Superior temporal gyrus (tissue), 1 donor: ENCODE data around the gene TAF8.

Experiments used
- DNase-seq: peaks from one replicate; pipeline ENCODE4 v3.0.0-alpha.2; 2016; ENCODE audit errors: extremely low spot score

The TAF8 gene

GRCh38 chr6:42123379-42124103 is 73.2 kb downstream of the TAF8 start:
- DNase-seq, result no peak

GRCh38 chr6:42124223-42124836 is 74.0 kb downstream of the TAF8 start:
- no peak for DNase-seq

- no peak for DNase-seq
Observed at GRCh38 chr6:42125231-42125630, 74.9 kb downstream of the TAF8 start.

GRCh38 chr6:42125663-42126062 is 75.3 kb downstream of the TAF8 start:
- no peak for DNase-seq

- no peak for DNase-seq
Observed at GRCh38 chr6:42128460-42129359, 78.4 kb downstream of the TAF8 start.

- DNase-seq, result no peak
Observed at GRCh38 chr6:42129360-42129676, 79.0 kb downstream of the TAF8 start.

GRCh38 chr6:42131531-42131930 is 81.2 kb downstream of the TAF8 start:
- no peak for DNase-seq

- no peak for DNase-seq
Observed at GRCh38 chr6:42133926-42134325, 83.6 kb downstream of the TAF8 start.

- DNase-seq, result no peak
Observed at GRCh38 chr6:42135161-42135560, 84.8 kb downstream of the TAF8 start.

- DNase-seq, result no peak
Observed at GRCh38 chr6:42135722-42136121, 85.4 kb downstream of the TAF8 start.

GRCh38 chr6:42136508-42137193 is 86.3 kb downstream of the TAF8 start:
- no peak for DNase-seq
